ENCODE data around the gene DGKD. TPM values are rescaled to one million over a fixed set of nuclear protein-coding genes. Genes with fewer than 3 reads are reported as not detected.

The DGKD gene
- total and polyA plus RNA-seq, 2 donors (not counting 1 experiment from before 2014, with no cell fraction given), result 6.0 to 9.9 TPM

DNA sequence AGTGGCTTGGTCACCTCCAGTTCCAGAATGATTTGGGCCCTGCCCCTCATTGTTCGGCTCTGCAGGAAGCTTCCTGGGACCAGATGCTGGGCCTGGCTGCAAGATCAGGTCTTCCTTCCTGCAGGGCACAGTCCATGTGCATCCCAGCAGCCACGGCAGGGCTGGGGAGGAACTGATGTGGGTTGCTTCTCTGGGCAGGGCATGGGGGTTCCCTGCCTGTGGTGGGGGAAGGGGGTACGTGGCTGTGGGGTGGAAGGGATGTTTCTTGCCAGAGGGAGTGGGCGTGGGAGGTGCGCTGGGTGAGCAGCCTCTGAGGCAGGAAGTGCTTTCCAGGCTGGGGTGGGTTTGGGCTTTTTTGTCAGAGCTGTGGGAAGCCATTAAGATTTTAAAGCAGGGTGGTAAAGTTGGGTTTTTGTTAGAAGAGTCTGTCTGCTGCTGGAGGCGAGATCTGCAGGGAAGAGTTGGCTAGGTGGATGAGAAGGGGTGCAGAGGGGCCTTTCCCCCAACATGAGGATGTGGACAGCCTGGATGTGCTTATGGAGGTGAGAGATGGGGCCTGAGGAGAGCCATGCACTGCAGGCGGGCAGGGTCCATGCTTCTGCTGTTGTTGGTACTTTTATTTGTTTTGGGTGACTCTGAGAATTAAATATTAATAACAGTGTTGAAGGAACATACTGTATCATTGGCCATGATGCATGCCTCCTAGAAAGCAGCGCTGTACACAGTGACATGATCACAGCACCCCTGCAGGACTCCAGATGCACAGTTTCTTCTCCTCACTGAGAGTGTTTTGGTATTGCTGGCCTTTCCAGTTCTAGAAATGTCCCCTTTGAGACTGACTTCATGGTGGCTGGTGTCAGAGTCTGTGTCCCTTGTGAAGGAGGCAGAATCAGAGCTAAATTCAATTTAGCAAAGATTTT is 45.3 kb downstream of the DGKD start:
- DNase-seq (ENCODE audit: low read depth in 2 of 2), result no peak
- Histone ChIP-seq H3K4me3 (replicated peaks in 1 of 4; ENCODE audit: control extremely low read depth in 1 of 4, insufficient read depth in 1 of 4, low read depth in 3 of 4, low read length in 4 of 4) (no peak overlapping the region), H3K4me1 (ENCODE audit: control insufficient read depth, extremely low read depth, insufficient read depth, low read length) (no peaks in the 10 kb centered on the region), H3K79me2 (ENCODE audit: control insufficient read depth, insufficient read depth, low read length) (no peaks in the 10 kb centered on the region), H2AFZ (ENCODE audit: low read length) (no peak overlapping the region), H3K36me3 (ENCODE audit: control insufficient read depth, insufficient read depth, low read length) (no peaks in the 10 kb centered on the region), H3K9ac (ENCODE audit: insufficient read depth, low read length) (no peak overlapping the region), H3K27ac (ENCODE audit: insufficient read depth, low read length) (no peak overlapping the region), H3K4me2 (ENCODE audit: extremely low read depth, insufficient read depth, low read length) (no peak overlapping the region), H4K20me1 (ENCODE audit: control insufficient read depth, extremely low read depth, insufficient read depth, low read length) (no peaks in the 10 kb centered on the region), H3K27me3 (ENCODE audit: control insufficient read depth, insufficient read depth, low read length) (no peaks in the 10 kb centered on the region), H3K9me3 (ENCODE audit: control insufficient read depth, insufficient read depth, low read depth, low read length) (no peaks in the 10 kb centered on the region)
- no peak for TF ChIP-seq CTCF (conservative IDR thresholded peaks at IDR 0.05 in 1 of 2, IDR thresholded peaks at IDR 0.05 in 1 of 2; ENCODE audit: low read depth in 1 of 2, low read length in 2 of 2)
- TF ChIP-seq EZH2 (IDR thresholded peaks at IDR 0.05; ENCODE audit: low read length, missing control alignments), result no peak

GRCh38 chr2:233400341-233400740 is 46.0 kb downstream of the DGKD start:
- Histone ChIP-seq H3K27ac (ENCODE audit: insufficient read depth, low read length) (no peak overlapping the region), H3K79me2 (ENCODE audit: control insufficient read depth, insufficient read depth, low read length) (no peaks in the 10 kb centered on the region), H3K4me3 (replicated peaks in 1 of 4; ENCODE audit: control extremely low read depth in 1 of 4, insufficient read depth in 1 of 4, low read depth in 3 of 4, low read length in 4 of 4) (no peak overlapping the region), H3K4me1 (ENCODE audit: control insufficient read depth, extremely low read depth, insufficient read depth, low read length) (no peaks in the 10 kb centered on the region), H3K9ac (ENCODE audit: insufficient read depth, low read length) (no peak overlapping the region), H3K27me3 (ENCODE audit: control insufficient read depth, insufficient read depth, low read length) (no peaks in the 10 kb centered on the region), H3K36me3 (ENCODE audit: control insufficient read depth, insufficient read depth, low read length) (no peaks in the 10 kb centered on the region), H4K20me1 (ENCODE audit: control insufficient read depth, extremely low read depth, insufficient read depth, low read length) (no peaks in the 10 kb centered on the region), H3K4me2 (ENCODE audit: extremely low read depth, insufficient read depth, low read length) (no peak overlapping the region), H3K9me3 (ENCODE audit: control insufficient read depth, insufficient read depth, low read depth, low read length) (no peaks in the 10 kb centered on the region), H2AFZ (ENCODE audit: low read length) (no peak overlapping the region)
- DNase-seq (ENCODE audit: low read depth in 2 of 2), result no peak
- TF ChIP-seq EZH2 (IDR thresholded peaks at IDR 0.05; ENCODE audit: low read length, missing control alignments) (no peak), CTCF (conservative IDR thresholded peaks at IDR 0.05 in 1 of 2, IDR thresholded peaks at IDR 0.05 in 1 of 2; ENCODE audit: low read depth in 1 of 2, low read length in 2 of 2) (no peak)

DNA sequence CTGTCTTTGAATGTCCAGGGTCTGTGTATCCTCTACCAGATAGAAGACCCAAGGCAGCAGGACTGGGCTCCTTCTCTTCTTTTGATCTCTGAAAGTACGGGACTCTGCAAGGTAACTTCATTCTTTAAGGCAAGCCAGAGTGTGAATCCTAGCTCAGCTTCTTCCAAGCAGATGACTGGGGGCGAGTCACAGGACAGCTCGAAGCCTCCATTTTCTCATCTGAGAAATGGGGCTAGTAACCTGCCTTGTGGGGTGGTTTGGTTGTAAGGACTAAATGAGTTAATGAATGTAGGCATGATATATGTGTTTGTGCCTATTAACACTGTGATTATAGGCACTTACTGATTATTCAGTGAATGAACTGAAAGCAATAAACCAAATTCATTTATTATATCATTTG is 46.7 kb downstream of the DGKD start:
- Histone ChIP-seq H3K4me3 (replicated peaks in 1 of 4; ENCODE audit: control extremely low read depth in 1 of 4, insufficient read depth in 1 of 4, low read depth in 3 of 4, low read length in 4 of 4) (no peak overlapping the region), H3K79me2 (ENCODE audit: control insufficient read depth, insufficient read depth, low read length) (no peaks in the 10 kb centered on the region), H3K27ac (ENCODE audit: insufficient read depth, low read length) (no peak overlapping the region), H3K27me3 (ENCODE audit: control insufficient read depth, insufficient read depth, low read length) (no peaks in the 10 kb centered on the region), H3K9me3 (ENCODE audit: control insufficient read depth, insufficient read depth, low read depth, low read length) (no peaks in the 10 kb centered on the region), H4K20me1 (ENCODE audit: control insufficient read depth, extremely low read depth, insufficient read depth, low read length) (no peaks in the 10 kb centered on the region), H3K36me3 (ENCODE audit: control insufficient read depth, insufficient read depth, low read length) (no peaks in the 10 kb centered on the region), H2AFZ (ENCODE audit: low read length) (no peak overlapping the region), H3K9ac (ENCODE audit: insufficient read depth, low read length) (no peak overlapping the region), H3K4me1 (ENCODE audit: control insufficient read depth, extremely low read depth, insufficient read depth, low read length) (no peaks in the 10 kb centered on the region), H3K4me2 (ENCODE audit: extremely low read depth, insufficient read depth, low read length) (no peak overlapping the region)
- TF ChIP-seq CTCF (conservative IDR thresholded peaks at IDR 0.05 in 1 of 2, IDR thresholded peaks at IDR 0.05 in 1 of 2; ENCODE audit: low read depth in 1 of 2, low read length in 2 of 2) (no peak), EZH2 (IDR thresholded peaks at IDR 0.05; ENCODE audit: low read length, missing control alignments) (no peak)
- no peak for DNase-seq (ENCODE audit: low read depth in 2 of 2)

Measured in fibroblast of lung (primary cell).